CD4-positive, alpha-beta T cell (primary cell): ENCODE results near the gene PRDM16. TPM values are rescaled to one million over a fixed set of nuclear protein-coding genes. Genes with fewer than 3 reads are reported as not detected.
A peak's percentile ranks its signal among the peaks of the same experiment; 100 is the strongest.

ENCODE experiments used
- ATAC-seq: fragments of 200-7000 bp; cut with Tn5 transposase; one replicate; pipeline ENCODE4 v1.10.0; 2022; ENCODE audit warnings: mild to moderate bottlenecking; ENCODE audit not compliant: poor library complexity
- CTCF ChIA-PET: fragments of 350-600 bp; sonication (Branson Sonifier 250); formaldehyde crosslinking; loops from one replicate; lab custom pipeline; 2021; ENCODE audit warnings: antibody characterized with exemption, inconsistent platforms; lab: Charles Lee
- POLR2A ChIA-PET: fragments of 350-600 bp; sonication (Branson Sonifier 250); formaldehyde crosslinking; loops from one replicate; lab custom pipeline; 2021; ENCODE audit warnings: antibody characterized with exemption, inconsistent platforms; lab: Charles Lee
- DNase-seq, 14 experiments: peaks; one replicate each; pipeline ENCODE4 v3.0.0-alpha.2; 2013 to 2020; ENCODE audit warnings: mixed read lengths in 2 of 14
- H3K27ac ChIP-seq, 2 donors: one replicate each; pipeline versions ENCODE4 v1.5.1 to v1.7.0; 2013; ENCODE audit warnings: low read length in 2 of 2, low read depth in 1 of 2, mild to moderate bottlenecking in 1 of 2
- H3K27me3 ChIP-seq, 2 experiments: 1 replicate in 1 of 2; 2 replicates in 1 of 2; pipeline versions ENCODE4 v1.6.1 to v1.7.0; 2013; ENCODE audit warnings: low read length in 2 of 2, control low read depth in 1 of 2, mild to moderate bottlenecking in 1 of 2, moderate library complexity in 1 of 2; ENCODE audit not compliant: insufficient read depth in 2 of 2, control insufficient read depth in 1 of 2
- H3K36me3 ChIP-seq: one replicate; pipeline ENCODE4 v1.6.1; 2013; ENCODE audit warnings: low read length, control low read depth; ENCODE audit not compliant: insufficient read depth
- H3K4me1 ChIP-seq: one replicate; pipeline ENCODE4 v1.6.1; 2013; ENCODE audit warnings: low read length, control low read depth; ENCODE audit not compliant: insufficient read depth
- H3K4me3 ChIP-seq: one replicate; pipeline ENCODE4 v1.5.1; 2013; ENCODE audit warnings: mild to moderate bottlenecking, low read length, moderate library complexity
- H3K9me3 ChIP-seq, 2 experiments: 1 replicate in 1 of 2; 2 replicates in 1 of 2; pipeline versions ENCODE4 v1.6.1 to v1.7.0; 2013; ENCODE audit warnings: low read length in 2 of 2, mild to moderate bottlenecking in 2 of 2, control low read depth in 1 of 2, moderate library complexity in 1 of 2; ENCODE audit not compliant: control insufficient read depth in 1 of 2, insufficient read depth in 1 of 2
- H3K27ac Mint-ChIP-seq: one replicate; pipeline ENCODE4 v1.8.0; 2020; ENCODE audit warnings: mixed read lengths
- H3K27me3 Mint-ChIP-seq: one replicate; pipeline ENCODE4 v1.8.0; 2021; ENCODE audit warnings: mixed read lengths
- H3K36me3 Mint-ChIP-seq: one replicate; pipeline ENCODE4 v1.8.0; 2021; ENCODE audit warnings: low read depth, mixed read lengths
- H3K4me1 Mint-ChIP-seq: one replicate; pipeline ENCODE4 v1.8.0; 2021; ENCODE audit warnings: low read depth, mixed read lengths
- H3K4me3 Mint-ChIP-seq: one replicate; pipeline ENCODE4 v1.8.0; 2020; ENCODE audit warnings: mild to moderate bottlenecking, mixed read lengths
- H3K9me3 Mint-ChIP-seq: one replicate; pipeline ENCODE4 v1.8.0; 2020; ENCODE audit warnings: mixed read lengths
- intact Hi-C, 2 experiments: fragments of 100-400 bp; cut with DNase I in 1 of 2; cut with micrococcal nuclease in 1 of 2; formaldehyde crosslinking; loops; one replicate each; pipeline versions ENCODE4 v1.15.1 to v1.9.0; 2023 to 2025; cut with DNase I, micrococcal nuclease
- total RNA-seq, 174 experiments: library from RNA in 2 of 174; stranded (reverse) in 2 of 174; gene quantifications; one replicate each; pipeline ENCODE4 v1.2.3 and lab custom pipeline; 2021 to 2026
- TF ChIP-seq, protein P1 (sequence below): fragments of 200-600 bp; IDR thresholded peaks from one replicate; pipeline ENCODE4 v1.8.0; 2022; ENCODE audit warnings: antibody characterized with exemption, mild to moderate bottlenecking

The PRDM16 gene
- total RNA-seq, 2 experiments from 2014 or later, result not detected

DNA sequence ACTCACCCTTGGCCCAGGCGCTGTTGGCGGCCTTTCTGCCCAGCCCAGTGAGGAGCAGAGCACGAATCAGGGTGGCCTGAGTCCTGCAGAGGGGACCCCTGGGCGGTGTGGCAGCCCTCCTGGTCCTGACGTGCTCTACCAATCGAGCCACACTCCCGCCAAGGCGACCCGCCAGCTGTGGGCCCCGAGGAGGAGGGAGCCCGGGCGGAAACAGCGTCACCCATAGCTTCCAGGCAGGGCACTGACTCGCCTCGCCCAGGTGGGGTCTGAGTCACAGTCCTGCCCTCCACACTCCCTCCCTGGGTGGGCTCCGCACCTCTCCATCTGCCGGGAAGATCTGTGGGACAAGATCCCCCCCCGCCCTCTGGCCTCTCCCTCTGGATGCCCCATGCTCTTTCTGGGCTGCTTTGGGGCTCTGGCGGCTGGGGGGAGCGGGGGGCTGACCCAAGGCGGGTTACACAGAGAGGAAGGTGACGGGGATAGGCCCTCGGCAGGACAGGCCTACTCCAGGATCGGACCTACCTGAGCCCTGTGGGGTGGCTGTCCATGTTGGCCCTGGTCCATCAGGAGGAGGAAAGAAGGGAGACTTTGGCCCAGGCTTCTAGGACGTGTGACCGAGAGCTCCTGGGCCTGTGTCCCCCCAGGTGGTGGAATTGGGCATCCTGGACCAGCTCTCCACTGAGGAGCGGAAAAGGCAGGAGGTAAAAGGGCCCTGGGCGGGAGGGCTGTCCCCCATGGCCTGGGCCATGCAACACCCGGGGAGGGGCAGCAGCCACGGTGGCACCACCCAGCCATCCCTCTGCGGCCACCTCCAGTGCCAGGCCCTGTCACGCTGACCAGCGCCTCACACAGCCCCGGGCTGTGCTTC is 399.5 kb downstream of the PRDM16 start:
- no peak overlapping the region for H3K4me3 ChIP-seq
- H3K27me3 Mint-ChIP-seq, result no peaks in the 10 kb centered on the region
- H3K27me3 ChIP-seq, result no peaks in the 10 kb centered on the region
- intact Hi-C loops, result no loop called here
- H3K9me3 ChIP-seq, result peaks cover 0 to 5% of the 10 kb centered on the region in 2 experiments
- no peaks in the 10 kb centered on the region for H3K4me1 ChIP-seq
- ChIA-PET CTCF (no interaction called here), POLR2A (no interaction called here)
- H3K4me3 Mint-ChIP-seq, result no peak overlapping the region
- H3K9me3 Mint-ChIP-seq, result no peaks in the 10 kb centered on the region
- H3K27ac Mint-ChIP-seq, result no peak overlapping the region
- no peaks in the 10 kb centered on the region for H3K36me3 ChIP-seq
- TF ChIP-seq, protein P1, sequence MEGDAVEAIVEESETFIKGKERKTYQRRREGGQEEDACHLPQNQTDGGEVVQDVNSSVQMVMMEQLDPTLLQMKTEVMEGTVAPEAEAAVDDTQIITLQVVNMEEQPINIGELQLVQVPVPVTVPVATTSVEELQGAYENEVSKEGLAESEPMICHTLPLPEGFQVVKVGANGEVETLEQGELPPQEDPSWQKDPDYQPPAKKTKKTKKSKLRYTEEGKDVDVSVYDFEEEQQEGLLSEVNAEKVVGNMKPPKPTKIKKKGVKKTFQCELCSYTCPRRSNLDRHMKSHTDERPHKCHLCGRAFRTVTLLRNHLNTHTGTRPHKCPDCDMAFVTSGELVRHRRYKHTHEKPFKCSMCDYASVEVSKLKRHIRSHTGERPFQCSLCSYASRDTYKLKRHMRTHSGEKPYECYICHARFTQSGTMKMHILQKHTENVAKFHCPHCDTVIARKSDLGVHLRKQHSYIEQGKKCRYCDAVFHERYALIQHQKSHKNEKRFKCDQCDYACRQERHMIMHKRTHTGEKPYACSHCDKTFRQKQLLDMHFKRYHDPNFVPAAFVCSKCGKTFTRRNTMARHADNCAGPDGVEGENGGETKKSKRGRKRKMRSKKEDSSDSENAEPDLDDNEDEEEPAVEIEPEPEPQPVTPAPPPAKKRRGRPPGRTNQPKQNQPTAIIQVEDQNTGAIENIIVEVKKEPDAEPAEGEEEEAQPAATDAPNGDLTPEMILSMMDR, result no peak
- ATAC-seq (no peak), DNase-seq (peak in 1 of 14 experiments; percentile 2)
- no peak overlapping the region for H3K27ac ChIP-seq
- H3K4me1 Mint-ChIP-seq, result no peaks in the 10 kb centered on the region
- H3K36me3 Mint-ChIP-seq, result no peaks in the 10 kb centered on the region

DNA sequence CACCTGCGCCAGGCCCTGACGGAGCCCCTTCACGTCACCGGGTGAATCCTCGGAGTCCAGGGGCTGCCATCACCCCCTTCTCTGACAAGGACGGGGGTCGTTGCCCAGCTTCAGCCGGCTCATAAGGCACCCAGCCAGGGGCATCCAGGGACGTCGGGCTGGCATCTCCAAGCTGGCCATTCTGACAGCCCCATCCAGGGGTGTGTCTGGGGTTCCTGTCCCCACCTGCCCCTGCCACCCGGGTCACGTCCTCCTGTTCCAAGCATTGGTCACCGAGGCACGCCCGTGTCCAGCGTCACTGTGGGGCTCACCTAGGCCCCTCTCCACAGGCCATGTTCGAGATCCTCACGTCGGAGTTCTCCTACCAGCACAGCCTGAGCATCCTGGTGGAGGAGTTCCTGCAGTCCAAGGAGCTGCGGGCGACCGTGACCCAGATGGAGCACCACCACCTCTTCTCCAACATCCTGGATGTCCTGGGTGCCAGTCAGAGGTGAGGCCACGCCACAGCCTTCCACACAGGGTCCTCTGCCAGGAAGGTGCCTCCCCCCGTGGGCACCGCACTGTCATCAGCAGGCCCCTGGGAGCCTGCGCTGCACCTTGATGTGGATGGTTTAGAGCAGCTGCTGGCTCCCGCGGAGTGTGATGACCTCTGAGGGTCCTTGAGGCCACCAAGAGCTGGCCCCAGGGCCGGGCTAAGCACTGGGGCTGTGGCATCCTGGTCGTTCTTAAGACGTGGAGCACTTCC is 400.3 kb downstream of the PRDM16 start:
- intact Hi-C loops, result no loop called here
- no peaks in the 10 kb centered on the region for H3K4me1 ChIP-seq
- Mint-ChIP-seq H3K4me3 (no peak overlapping the region), H3K4me1 (no peaks in the 10 kb centered on the region), H3K36me3 (no peaks in the 10 kb centered on the region), H3K27me3 (peaks cover 4% of the 10 kb centered on the region), H3K9me3 (no peaks in the 10 kb centered on the region), H3K27ac (no peak overlapping the region)
- DNase-seq (peak in 1 of 14 experiments; percentile 2), ATAC-seq (no peak)
- no peaks in the 10 kb centered on the region for H3K27me3 ChIP-seq
- peaks cover 0 to 5% of the 10 kb centered on the region in 2 experiments for H3K9me3 ChIP-seq
- TF ChIP-seq, protein P1, result no peak
- ChIA-PET POLR2A (no interaction called here), CTCF (no interaction called here)
- no peaks in the 10 kb centered on the region for H3K36me3 ChIP-seq
- H3K27ac ChIP-seq, result no peak overlapping the region
- no peak overlapping the region for H3K4me3 ChIP-seq

DNA sequence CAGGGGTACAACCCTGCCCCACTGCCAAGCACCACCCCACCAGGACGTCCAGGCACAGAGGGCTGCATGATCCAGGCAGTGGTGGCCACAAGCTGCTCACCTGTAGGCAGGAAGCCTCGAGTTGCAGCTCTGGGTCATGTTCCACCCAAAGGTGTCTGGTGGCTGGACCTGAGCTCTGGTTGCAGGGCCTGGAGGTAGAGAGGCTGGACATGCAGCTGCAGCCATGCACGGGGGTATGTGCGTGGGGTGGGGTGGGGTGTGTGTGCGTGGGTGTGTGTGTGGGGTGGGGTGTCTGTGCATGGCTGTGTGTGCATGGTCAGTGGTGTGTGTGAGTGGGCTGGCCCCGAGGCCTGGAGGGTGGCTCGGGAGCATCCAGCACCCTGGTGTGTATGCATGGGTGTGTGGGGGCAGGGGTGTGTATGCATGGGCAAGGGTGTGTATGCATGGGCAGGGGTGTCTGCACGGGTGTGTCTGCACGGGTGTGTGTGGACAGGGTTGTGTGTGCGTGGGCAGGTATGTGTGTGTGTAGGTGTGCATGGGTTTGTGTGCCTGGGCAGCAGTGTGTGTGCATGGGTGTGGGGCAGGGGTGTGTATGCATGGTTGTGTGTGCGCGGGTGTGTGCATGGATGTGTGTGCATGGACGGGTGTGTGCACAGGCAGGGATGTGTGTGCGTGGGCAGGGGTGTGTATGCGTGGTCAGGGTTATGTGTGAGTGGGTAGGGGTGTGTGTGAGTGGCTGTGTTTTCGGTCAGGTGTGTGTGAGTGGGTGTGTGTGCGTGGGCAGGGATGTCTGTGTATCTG is 401.0 kb downstream of the PRDM16 start:
- Mint-ChIP-seq H3K4me1 (no peaks in the 10 kb centered on the region), H3K9me3 (no peaks in the 10 kb centered on the region), H3K36me3 (no peaks in the 10 kb centered on the region), H3K27ac (no peak overlapping the region), H3K4me3 (no peak overlapping the region), H3K27me3 (peaks cover 4% of the 10 kb centered on the region)
- Histone ChIP-seq H3K27me3 (no peaks in the 10 kb centered on the region), H3K9me3 (peaks cover 0 to 5% of the 10 kb centered on the region in 2 experiments), H3K27ac (no peak overlapping the region), H3K36me3 (no peaks in the 10 kb centered on the region), H3K4me3 (no peak overlapping the region), H3K4me1 (no peaks in the 10 kb centered on the region)
- ATAC-seq, result no peak
- CTCF ChIA-PET, result no interaction called here
- POLR2A ChIA-PET, result no interaction called here
- TF ChIP-seq, protein P1, result no peak
- intact Hi-C loops, result no loop called here
- peak in 2 of 14 experiments; percentile 1 to 3 for DNase-seq
